HG03025 (cell line): ENCODE measurements around the gene P4HTM.
"Not testable (repeated sequence)": the region's sequence is repeated elsewhere in the genome, so short reads cannot be mapped to it uniquely, and the experiment has no call there.

Source experiments
- ATAC-seq: cut with Tn5 transposase; IDR thresholded peaks from one replicate; pipeline ENCODE4 v1.9.1; 2021; ENCODE audit warnings: mild to moderate bottlenecking, moderate library complexity; ENCODE audit not compliant: unreplicated experiment, low FRiP score

Gene P4HTM

DNA sequence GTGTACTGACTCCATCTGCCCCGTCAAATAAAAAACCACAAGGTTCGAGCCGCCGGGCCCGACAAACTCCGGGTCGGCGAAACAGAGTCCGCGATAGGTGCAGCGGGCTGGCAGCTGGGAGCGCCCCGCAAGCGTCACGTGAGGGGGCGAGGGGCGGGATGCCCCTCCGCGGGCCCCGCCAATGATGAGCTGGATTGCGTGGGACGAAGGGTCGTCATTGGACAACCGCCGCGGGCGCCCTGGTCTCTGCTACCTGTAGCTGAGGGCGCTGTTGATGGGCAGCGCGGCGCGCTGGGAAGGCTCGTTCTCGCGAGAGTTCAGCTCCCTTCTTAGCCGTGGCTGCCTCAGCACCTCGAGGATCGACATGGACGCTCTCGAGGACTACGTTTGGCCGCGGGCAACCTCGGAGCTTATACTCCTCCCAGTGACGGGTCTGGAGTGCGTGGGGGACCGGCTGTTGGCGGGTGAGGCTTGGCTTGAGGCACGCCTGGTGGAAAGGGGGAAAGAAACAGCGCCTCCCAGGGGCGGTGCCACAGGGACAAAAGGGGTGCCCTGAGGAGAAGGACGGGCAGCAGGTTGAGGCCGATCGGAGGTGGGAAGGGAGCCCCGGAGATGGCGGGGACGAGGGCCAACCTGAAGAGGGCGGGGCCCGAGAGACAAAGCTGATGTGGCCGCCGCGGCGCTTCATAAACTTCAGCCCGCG, 17.2 kb downstream of the P4HTM start, which contains the start of gene WDR6:
Gene WDR6 (plus strand): TSS at position 324 of the 703 bp plus-strand sequence. CDS start 41 bp downstream, at position 365.
- ATAC-seq = peak; percentile 71

DNA sequence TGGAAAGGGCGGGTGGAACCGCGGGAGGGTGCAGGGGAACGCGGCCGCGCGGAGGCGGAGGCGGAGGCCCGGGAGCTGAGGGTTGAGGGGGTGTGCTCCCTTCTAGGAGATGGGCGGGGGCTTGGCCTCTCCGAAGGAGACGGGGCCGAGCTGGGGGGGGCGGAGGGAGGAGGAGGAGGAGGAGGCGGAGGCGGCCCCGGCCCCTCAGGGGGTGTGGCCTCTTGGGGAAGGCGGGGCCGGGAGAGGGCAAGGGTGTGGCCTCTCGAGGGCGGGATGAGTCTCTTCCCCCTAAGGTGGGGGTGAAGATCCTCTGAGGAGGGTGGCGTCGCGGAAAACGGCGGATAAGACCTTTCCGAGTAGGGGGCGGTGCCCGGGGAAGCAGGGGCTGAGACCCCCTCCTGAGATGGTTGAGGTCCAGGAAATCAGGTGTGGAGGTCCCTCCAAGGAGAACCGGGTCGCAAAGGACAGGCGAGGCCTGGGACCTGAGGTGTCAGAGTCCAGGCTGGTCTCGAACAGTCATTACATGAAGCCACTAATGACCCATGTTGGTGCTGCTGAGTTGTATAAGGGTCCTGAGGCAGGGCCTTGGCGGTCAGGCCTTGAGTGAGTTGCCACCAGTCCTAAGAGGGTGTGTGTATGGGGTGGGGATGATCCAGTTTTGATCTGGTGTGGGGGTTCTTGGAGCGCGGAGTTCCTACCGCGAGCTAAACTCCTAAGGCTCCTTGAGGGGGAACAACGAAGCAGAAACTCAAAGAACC, 17.9 kb downstream of the P4HTM start:
- ATAC-seq = peak; percentile 43

- not testable (repeated sequence) for ATAC-seq
Measured at GRCh38 chr3:49008627-49009026, 18.6 kb downstream of the P4HTM start.

- ATAC-seq = no peak
Measured at GRCh38 chr3:49009396-49009795, 19.4 kb downstream of the P4HTM start.

GRCh38 chr3:49012441-49013017, 22.5 kb downstream of the P4HTM start:
- no peak for ATAC-seq

DNA sequence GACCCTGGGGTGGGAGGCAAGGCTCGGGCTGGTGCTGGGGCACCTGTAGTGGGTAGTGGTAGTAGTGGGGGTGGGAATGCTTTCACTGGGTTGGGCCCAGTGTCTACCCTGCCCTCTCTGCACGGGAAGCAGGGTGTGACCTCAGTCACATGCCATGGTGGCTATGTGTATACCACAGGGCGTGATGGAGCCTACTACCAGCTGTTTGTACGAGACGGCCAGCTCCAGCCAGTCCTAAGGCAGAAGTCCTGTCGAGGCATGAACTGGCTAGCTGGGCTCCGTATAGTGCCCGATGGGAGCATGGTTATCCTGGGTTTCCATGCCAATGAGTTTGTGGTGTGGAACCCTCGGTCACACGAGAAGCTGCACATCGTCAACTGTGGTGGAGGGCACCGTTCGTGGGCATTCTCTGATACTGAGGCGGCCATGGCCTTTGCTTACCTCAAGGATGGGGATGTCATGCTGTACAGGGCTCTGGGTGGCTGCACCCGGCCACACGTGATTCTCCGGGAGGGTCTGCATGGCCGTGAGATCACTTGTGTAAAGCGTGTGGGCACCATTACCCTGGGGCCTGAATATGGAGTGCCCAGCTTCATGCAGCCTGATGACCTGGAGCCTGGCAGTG, 23.2 kb downstream of the P4HTM start:
- no peak for ATAC-seq

DNA sequence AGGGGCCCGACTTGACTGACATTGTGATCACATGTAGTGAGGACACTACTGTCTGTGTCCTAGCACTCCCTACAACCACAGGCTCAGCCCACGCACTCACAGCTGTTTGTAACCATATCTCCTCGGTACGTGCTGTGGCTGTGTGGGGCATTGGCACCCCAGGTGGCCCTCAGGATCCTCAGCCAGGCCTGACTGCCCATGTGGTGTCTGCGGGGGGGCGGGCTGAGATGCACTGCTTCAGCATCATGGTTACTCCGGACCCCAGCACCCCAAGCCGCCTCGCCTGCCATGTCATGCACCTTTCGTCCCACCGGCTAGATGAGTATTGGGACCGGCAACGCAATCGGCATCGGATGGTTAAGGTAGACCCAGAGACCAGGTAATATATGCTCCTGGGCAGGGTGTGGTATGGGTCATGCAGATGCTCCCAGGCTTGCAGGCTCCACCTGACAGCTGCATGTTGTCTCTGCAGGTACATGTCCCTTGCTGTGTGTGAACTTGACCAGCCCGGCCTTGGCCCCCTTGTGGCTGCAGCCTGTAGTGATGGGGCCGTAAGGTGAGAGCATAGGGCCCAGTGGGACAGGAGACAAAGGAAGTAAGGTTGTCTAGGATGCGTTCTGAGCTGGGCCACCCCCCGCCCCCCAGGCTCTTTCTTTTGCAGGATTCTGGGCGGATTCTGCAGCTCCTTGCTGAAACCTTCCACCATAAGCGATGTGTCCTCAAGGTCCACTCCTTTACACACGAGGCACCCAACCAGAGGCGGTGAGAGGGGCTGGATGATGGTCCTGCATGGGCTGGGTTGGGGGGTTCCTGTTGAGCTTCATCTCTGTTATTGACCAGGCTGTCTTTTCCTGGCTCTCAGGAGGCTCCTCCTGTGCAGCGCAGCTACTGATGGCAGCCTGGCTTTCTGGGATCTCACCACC, 24.0 kb downstream of the P4HTM start:
- ATAC-seq = no peak

DNA sequence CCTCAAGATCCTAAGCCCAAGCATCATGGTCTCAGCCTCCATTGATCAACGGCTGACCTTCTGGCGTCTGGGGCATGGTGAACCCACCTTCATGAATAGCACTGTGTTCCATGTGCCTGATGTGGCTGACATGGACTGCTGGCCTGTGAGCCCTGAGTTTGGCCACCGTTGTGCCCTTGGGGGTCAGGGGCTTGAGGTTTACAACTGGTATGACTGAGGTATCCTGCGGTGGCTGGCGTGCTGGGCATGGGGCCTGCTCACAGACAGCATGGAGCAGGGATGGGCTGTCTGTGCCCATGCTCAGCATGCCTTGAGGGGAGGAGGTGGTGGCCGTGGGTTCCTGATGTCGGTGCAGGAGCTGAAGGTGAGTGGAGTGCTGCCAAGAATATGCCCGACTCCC, 25.0 kb downstream of the P4HTM start:
- no peak for ATAC-seq

DNA sequence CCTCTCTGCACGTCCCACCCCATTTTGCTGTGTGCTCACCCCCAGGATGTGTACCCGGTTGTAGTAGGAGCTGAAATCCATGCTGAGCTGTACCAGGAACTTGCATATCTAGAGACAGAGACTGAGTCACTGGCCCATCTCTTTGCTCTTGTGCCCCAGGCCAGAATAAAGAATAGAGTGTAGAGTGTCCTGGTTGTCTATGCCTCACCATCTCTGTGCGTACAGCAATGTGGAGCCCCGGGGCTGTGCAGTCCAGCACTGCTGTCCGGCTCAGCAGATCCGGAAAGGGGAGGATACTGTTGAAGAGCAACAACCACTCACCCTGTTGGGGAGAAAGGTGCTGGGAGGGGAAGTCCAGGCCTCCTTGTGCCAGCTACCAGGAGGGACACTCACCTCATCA, 25.7 kb downstream of the P4HTM start:
- no peak for ATAC-seq

- no peak for ATAC-seq
Measured at GRCh38 chr3:49016414-49017228, 26.6 kb downstream of the P4HTM start.

DNA sequence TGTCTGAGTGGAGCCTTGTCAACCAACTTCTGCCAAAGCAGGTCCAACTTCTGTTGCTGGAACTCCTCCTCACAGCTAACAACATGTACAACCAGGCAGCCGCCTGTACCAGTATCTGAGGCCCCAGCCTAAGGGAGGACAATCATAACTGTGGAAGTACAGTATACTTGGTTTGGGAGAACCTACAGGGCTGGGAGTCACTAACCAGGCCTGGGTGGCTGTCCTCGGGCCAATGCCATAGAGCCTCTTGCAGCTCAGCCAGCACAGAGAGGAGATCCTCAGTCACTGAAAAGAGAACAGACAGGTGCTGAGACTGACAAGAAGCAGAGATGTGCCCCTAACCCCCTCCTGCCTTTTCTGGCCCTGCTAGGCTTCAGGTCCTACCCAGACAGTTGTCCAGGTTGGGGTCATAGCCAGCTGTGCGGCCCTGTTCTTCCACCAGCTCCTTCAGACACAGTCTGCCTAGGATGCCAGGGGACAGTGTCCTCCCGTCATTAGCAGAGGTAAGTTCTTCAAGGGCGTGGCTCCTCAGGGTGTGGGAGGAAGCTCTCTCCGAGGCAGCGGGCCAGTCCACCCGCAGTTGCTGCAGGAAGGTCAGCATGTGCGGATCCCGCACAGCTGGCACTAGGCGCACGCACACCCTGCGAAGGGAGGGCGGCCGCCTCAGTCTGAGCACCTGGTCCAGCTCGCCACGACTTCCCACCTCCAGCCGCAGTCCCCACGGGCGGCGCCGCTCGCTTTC, 27.4 kb downstream of the P4HTM start:
- no peak for ATAC-seq

DNA sequence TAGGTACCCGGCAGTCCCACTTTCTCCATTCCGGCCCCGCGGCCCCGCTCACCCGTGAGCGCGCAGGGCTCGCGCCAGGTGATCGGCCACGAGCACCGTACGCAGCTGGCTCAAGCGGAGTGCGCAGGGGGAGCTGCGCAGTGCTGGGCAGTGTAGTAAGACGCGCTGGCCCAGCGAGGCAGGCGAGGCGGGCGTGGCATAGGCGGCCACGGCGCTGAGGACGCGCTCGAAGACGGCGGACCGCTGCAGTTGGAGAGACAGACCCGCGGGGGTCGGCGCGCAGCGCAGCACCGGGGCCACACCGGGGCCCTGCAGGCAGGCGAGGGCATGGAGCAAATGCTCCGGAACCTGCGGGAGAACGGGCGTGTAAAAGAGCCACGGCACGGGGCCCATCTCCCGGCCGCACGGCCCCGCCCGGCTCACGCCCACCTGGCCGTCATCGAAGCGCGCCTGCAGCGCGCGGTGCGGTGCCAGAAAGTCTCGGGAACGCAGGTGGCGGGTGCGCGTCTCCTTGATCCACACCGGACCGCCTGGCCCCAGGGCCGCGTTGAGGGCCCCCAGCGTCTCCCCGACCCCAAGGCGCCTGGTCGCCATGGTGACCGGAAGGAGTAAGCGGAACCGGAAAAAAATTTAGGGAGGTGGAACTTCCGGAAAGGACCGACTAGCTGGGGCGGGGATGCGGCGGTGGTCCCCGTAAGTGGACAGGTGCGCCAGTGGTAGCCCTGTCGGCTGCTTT, 28.1 kb downstream of the P4HTM start, which contains the start of gene DALRD3:
Gene DALRD3 (minus strand): TSS at position 610 of the 736 bp plus-strand sequence. CDS start 16 bp downstream, at position 594.
- ATAC-seq = no peak

DNA sequence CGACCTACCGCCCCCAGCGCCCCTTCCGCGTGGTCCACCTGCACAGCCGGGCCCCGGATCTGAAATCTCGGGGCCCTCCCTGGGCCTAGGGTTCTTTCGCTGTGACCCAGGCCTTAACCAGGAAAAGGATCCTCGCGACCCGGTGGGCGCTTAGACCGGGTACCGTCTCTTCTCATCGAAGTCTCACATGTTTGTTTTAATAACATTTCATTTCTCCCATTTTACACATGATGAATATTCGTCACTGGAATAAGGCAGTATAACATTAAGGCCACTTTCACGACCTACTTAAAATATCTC, 28.6 kb downstream of the P4HTM start:
- ATAC-seq = no peak

GRCh38 chr3:49019941-49020329, 29.9 kb downstream of the P4HTM start:
- no peak for ATAC-seq

GRCh38 chr3:49020330-49021212, 30.5 kb downstream of the P4HTM start:
- peak; percentile 0 for ATAC-seq

DNA sequence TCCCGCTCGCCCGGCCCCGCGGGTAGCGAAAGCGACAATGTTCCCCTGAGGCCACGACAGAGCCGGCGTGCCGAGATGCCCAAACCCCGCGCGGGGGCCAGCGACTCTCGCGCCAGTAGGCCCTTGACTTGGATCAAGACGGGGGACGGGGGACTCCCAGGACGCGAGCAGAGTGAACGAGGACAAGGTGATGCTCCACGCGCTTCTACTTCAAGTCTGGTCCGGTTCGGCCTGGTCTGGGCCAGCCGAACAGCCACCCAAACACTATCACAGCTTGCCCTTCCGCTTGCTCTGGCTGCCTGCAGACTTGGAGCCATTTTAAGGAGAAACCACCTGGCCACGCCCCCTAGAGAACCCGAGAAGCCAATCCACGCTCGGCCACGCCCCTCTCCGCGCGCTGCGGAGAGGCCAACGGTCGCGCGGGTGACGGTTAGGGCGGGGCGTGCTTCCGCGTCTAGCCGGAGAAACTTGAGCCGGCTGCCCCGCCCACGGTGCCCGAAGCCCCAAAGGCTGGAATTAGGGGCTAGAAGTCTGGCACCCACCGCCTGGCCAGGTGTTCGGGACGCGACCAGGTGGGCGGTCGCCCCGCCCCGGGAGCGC, 31.3 kb downstream of the P4HTM start:
- peak; percentile 41 for ATAC-seq
